ENCODE data around the gene RTL10.

DNA sequence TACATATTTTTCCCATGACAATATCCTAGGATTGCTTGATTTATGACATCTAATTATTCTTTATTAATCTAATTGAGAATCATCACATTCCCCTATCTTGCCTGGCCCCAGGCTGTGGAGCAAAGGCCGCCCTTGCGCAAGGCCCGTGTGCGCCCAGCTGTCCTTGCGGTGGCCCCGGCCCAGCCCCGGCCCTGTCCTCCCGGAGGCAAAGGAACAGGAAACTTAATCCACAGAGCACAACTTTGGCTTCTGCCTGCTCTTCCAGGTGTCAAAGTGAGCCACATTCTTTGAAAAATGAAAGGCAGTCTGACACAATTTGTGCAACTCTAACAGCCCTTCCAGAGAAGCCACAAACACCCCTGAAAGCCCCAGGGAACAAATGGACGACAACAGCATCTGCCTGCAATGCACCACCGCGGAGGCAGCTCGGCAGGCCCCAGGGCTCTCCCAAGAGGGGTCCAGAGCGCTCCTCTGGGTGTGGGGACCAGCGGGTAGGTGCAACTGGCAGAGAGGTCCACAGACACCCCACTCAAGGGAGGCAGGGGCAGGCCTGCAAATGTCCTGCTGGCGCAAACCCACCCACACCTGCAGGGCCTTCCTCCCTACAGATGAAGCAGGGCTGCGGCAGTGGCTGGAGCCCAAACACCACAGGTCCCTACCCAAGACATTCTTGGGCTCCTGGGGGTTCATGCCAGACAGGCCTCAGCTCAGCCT lies 30.3 kb downstream of the RTL10 start:
- TF ChIP-seq, protein P1, sequence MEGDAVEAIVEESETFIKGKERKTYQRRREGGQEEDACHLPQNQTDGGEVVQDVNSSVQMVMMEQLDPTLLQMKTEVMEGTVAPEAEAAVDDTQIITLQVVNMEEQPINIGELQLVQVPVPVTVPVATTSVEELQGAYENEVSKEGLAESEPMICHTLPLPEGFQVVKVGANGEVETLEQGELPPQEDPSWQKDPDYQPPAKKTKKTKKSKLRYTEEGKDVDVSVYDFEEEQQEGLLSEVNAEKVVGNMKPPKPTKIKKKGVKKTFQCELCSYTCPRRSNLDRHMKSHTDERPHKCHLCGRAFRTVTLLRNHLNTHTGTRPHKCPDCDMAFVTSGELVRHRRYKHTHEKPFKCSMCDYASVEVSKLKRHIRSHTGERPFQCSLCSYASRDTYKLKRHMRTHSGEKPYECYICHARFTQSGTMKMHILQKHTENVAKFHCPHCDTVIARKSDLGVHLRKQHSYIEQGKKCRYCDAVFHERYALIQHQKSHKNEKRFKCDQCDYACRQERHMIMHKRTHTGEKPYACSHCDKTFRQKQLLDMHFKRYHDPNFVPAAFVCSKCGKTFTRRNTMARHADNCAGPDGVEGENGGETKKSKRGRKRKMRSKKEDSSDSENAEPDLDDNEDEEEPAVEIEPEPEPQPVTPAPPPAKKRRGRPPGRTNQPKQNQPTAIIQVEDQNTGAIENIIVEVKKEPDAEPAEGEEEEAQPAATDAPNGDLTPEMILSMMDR (IDR thresholded peaks at IDR 0.05; ENCODE audit: low read depth, low read length, poor library complexity, severe bottlenecking) = no peak
- TF ChIP-seq EZH2phosphoT487 (IDR thresholded peaks at IDR 0.05; ENCODE audit: borderline replicate concordance, low read length) = no peak
